ENCODE measurements around the gene GDPD5.

GDPD5 gene

DNA sequence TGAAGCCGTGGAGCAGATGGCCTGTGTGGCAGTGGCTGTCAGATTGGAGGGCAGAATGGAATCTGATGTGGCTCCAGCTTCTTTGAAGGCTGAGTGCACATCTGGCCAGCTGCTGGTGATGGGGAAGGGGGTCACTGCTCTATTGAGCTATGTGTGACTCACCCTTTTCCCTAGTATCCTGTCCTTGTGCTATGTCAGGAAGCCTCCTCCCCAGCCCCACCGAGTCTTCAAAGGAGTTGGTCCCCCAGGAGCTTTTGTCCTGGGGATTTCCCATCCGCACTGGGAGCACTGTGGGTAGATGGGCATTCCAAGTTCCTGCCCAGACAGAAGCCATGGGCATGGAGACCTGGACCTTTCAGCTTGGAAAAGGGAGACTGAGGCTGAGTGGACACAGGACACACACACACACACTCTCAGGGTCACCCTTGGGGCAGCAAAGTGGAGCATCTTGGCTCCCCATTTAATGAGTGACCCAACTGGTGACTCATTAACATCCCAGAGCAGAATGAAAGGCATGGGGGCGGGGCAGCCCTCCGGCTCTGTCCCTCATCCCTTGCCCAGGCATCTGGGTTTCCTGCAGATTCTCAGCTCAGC, 39.6 kb upstream of the GDPD5 start:
- H3K9me3 ChIP-seq (ENCODE audit: insufficient read depth, low read length) = no peaks in the 10 kb centered on the region
- no peak overlapping the region for H3K4me3 ChIP-seq (ENCODE audit: insufficient read depth, low read length, poor library complexity, severe bottlenecking)
- H3K9ac ChIP-seq (ENCODE audit: low read length) = no peak overlapping the region
- H3K27me3 ChIP-seq (ENCODE audit: low read length) = no peaks in the 10 kb centered on the region
- H4K20me1 ChIP-seq (ENCODE audit: low read depth, low read length) = no peaks in the 10 kb centered on the region
- no peaks in the 10 kb centered on the region for H3K9me2 ChIP-seq (replicated peaks; ENCODE audit: insufficient read depth, low read length)
- no peak overlapping the region for H3K27ac ChIP-seq (ENCODE audit: low read depth, low read length)
- no peaks in the 10 kb centered on the region for H3K79me2 ChIP-seq (ENCODE audit: insufficient read depth, low read length)
- H3K36me3 ChIP-seq (ENCODE audit: low read length) = no peaks in the 10 kb centered on the region
- no peaks in the 10 kb centered on the region for H3F3A ChIP-seq (ENCODE audit: insufficient read depth)
- H2AFZ ChIP-seq (ENCODE audit: low read depth, low read length, severe bottlenecking) = no peak overlapping the region
- TF ChIP-seq, protein P1, sequence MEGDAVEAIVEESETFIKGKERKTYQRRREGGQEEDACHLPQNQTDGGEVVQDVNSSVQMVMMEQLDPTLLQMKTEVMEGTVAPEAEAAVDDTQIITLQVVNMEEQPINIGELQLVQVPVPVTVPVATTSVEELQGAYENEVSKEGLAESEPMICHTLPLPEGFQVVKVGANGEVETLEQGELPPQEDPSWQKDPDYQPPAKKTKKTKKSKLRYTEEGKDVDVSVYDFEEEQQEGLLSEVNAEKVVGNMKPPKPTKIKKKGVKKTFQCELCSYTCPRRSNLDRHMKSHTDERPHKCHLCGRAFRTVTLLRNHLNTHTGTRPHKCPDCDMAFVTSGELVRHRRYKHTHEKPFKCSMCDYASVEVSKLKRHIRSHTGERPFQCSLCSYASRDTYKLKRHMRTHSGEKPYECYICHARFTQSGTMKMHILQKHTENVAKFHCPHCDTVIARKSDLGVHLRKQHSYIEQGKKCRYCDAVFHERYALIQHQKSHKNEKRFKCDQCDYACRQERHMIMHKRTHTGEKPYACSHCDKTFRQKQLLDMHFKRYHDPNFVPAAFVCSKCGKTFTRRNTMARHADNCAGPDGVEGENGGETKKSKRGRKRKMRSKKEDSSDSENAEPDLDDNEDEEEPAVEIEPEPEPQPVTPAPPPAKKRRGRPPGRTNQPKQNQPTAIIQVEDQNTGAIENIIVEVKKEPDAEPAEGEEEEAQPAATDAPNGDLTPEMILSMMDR (IDR thresholded peaks at IDR 0.05; ENCODE audit: insufficient read depth, low read length, poor library complexity, severe bottlenecking) = no peak
- TF ChIP-seq EZH2phosphoT487 (conservative IDR thresholded peaks at IDR 0.05; ENCODE audit: low read length) = no peak
- no peak overlapping the region for H3K4me2 ChIP-seq (ENCODE audit: low read depth, low read length, poor library complexity, severe bottlenecking)

DNA sequence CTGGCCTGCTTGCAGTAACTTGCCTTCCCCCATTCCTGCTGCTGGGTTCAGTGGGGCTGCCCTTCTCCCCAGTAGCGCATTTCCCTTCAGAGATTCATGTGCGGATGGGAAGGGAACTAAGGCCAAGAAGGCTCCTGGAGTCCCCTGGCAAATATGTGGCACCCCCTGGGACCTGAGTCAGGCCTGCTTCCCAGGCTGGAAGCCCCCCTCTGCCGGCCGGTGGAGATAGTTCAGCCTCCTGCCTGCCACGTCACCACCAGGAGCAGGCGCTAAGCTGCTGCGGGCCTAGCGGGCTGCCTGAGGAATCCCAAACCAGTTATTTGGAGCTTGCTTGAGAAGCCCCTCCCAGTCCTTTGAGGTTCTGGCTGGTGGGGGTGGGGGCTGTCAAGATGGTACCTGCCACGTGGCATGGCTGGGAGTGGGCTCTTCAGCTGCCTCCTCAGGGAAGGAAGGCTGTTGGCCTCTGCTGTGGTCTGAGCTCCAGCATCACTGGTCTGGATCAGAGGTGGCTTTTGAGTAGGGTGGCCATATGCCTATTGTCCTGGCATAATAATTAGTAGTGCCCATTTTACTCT, 38.3 kb upstream of the GDPD5 start:
- no peaks in the 10 kb centered on the region for H3F3A ChIP-seq (ENCODE audit: insufficient read depth)
- H3K9me2 ChIP-seq (replicated peaks; ENCODE audit: insufficient read depth, low read length) = no peaks in the 10 kb centered on the region
- no peak overlapping the region for H3K4me2 ChIP-seq (ENCODE audit: low read depth, low read length, poor library complexity, severe bottlenecking)
- H2AFZ ChIP-seq (ENCODE audit: low read depth, low read length, severe bottlenecking) = no peak overlapping the region
- no peaks in the 10 kb centered on the region for H3K9me3 ChIP-seq (ENCODE audit: insufficient read depth, low read length)
- H3K4me3 ChIP-seq (ENCODE audit: insufficient read depth, low read length, poor library complexity, severe bottlenecking) = no peak overlapping the region
- H3K79me2 ChIP-seq (ENCODE audit: insufficient read depth, low read length) = no peaks in the 10 kb centered on the region
- TF ChIP-seq, protein P1 (IDR thresholded peaks at IDR 0.05; ENCODE audit: insufficient read depth, low read length, poor library complexity, severe bottlenecking) = no peak
- TF ChIP-seq EZH2phosphoT487 (conservative IDR thresholded peaks at IDR 0.05; ENCODE audit: low read length) = no peak
- H3K27ac ChIP-seq (ENCODE audit: low read depth, low read length) = no peak overlapping the region
- no peaks in the 10 kb centered on the region for H3K36me3 ChIP-seq (ENCODE audit: low read length)
- no peaks in the 10 kb centered on the region for H4K20me1 ChIP-seq (ENCODE audit: low read depth, low read length)
- H3K9ac ChIP-seq (ENCODE audit: low read length) = no peak overlapping the region
- H3K27me3 ChIP-seq (ENCODE audit: low read length) = no peaks in the 10 kb centered on the region

DNA sequence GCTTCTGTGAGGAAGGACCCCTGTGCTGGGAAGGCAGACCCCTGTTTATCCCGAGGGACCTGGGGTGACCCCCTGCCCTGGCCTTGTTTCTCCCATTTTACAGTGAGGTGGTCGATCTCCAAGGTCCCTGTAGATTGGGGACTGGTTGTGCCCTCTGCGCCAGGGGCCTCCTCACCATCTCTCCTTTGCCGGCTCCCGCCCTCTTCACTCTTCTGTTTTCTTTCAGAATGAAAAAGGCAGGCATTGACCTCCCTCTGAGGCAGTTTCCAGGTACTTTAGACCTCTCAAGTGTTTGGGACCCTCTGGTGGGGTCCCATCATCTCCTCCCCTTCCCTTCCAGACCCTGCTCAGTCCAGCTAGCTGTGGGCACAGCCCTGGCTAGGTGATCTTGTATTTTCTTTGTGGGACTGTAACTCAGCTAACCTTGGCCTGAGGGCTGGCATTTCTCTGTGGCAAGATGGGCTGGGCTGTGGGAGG, 37.8 kb upstream of the GDPD5 start:
- Histone ChIP-seq H3K9ac (ENCODE audit: low read length) (no peak overlapping the region), H3K27me3 (ENCODE audit: low read length) (no peaks in the 10 kb centered on the region), H3K27ac (ENCODE audit: low read depth, low read length) (no peak overlapping the region), H3K79me2 (ENCODE audit: insufficient read depth, low read length) (no peaks in the 10 kb centered on the region), H3F3A (ENCODE audit: insufficient read depth) (no peaks in the 10 kb centered on the region), H3K9me2 (replicated peaks; ENCODE audit: insufficient read depth, low read length) (no peaks in the 10 kb centered on the region), H4K20me1 (ENCODE audit: low read depth, low read length) (no peaks in the 10 kb centered on the region), H3K36me3 (ENCODE audit: low read length) (no peaks in the 10 kb centered on the region), H3K4me3 (ENCODE audit: insufficient read depth, low read length, poor library complexity, severe bottlenecking) (no peak overlapping the region), H2AFZ (ENCODE audit: low read depth, low read length, severe bottlenecking) (no peak overlapping the region), H3K4me2 (ENCODE audit: low read depth, low read length, poor library complexity, severe bottlenecking) (no peak overlapping the region), H3K9me3 (ENCODE audit: insufficient read depth, low read length) (no peaks in the 10 kb centered on the region)
- TF ChIP-seq, protein P1 (IDR thresholded peaks at IDR 0.05; ENCODE audit: insufficient read depth, low read length, poor library complexity, severe bottlenecking) = no peak
- no peak for TF ChIP-seq EZH2phosphoT487 (conservative IDR thresholded peaks at IDR 0.05; ENCODE audit: low read length)
